Measurements from ENCODE around the gene ZC3H12A. TPM values are rescaled to one million over a fixed set of nuclear protein-coding genes. Genes with fewer than 3 reads are reported as not detected.

ZC3H12A gene
- total RNA-seq = 10 to 100 TPM; 18.4 to 19.0 TPM

DNA sequence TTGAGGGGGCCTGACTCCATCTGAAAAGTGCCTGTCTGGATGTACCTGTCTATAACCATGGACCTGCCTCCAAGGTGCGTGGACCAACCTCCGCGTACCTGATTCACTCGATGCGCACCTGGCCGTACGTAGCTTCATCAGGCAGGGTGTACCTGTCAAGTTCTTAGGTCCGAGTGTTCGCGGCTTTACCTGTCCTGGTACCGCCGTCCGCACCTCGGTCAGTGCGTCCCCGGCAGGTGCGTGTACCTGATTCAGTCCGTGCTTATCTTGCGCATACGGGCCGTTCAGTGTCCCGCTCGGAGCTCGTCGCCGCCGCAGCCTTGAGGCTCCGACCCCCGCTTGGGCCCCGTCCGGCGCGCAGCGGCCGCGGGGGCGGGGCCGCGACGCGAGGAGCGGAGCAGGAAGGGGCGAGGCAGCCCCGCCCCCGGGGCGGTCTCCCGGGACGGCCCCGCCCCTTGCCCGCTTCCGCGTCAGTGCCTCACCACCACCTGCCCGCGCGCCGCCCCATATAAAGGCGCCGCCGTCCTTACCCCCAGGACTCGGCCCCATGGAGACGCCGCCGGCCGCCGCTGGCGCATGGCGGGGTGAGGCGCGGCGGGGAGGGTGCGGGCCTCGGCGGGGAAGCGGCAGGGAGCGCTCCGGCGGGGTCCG is at the start of gene ZC3H12A:
Gene ZC3H12A, plus strand, starts transcription at position 535 of the 651 bp plus-strand sequence. CDS start 917 bp downstream, outside the sequence.

DNA sequence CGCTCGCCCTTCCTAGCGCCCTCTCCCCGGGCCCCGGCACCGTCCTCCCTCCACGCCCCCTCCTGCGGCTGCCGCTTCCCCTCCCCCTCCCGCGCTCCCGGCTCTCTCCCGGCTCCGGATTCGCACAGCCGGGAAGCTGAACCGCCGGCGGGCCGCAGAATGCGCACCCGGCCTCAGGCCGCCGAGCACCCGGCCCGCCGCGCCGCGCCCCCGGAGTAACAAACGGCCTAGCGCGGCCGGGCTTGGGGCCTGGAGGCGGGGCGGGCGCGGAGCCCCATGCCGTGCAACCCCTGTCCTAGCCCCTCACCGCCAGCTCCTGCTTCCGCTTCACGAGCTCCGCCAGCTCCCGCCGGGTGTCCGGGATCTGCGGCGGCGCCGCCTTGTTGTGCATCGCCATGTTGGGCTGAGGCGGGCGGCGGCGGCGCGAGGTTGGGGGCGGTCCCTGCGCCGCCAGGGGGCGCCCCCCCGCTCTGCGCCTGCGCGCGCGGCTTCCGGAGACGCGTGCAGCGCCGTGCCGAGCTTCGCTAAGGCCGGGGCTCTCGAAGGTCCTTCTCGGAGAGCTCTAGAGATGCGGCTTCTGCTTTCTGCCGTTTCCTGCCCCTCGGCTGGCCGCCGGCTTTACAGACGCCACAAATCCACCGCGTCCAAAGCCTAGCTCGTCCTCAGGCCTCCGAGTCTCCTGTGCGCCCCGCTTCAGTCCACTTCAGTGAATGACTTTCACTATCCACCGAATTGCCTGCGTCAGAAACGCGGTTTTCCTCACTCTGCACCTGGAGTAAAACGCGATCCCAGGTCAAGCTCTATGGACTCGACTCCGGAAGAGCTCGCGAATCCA is 40.2 kb downstream of the ZC3H12A start, which contains the start of gene MEAF6:
Gene MEAF6, minus strand, starts transcription at position 417 of the 835 bp plus-strand sequence. Its CDS starts 20 bp downstream, at position 397.

Small RNA genes within 50 kb of the gene (microRNA-seq; reads per million reads assigned to microRNA genes)
- gene MIR5581 (ENCODE audit: borderline microRNAs expressed, borderline replicate concordance) (not detected), gene MIR6732 (ENCODE audit: borderline microRNAs expressed, borderline replicate concordance) (not detected)

Other genes starting within 250 kb of the ZC3H12A start
- gene MEAF6, start 40.2 kb downstream of the ZC3H12A start, total RNA-seq = 10 to 100 TPM; 64.6 to 68.4 TPM
- 10 to 100 TPM; 21.5 to 21.9 TPM for gene SNIP1, start 79.7 kb downstream of the ZC3H12A start, total RNA-seq
- not detected for gene DNALI1, start 82.4 kb downstream of the ZC3H12A start, total RNA-seq
- 10 to 100 TPM; 49.1 to 49.4 TPM for gene GNL2, start 121.4 kb downstream of the ZC3H12A start, total RNA-seq
- gene RSPO1, start 160.3 kb downstream of the ZC3H12A start, total RNA-seq = not detected
- gene CDCA8, start 217.9 kb downstream of the ZC3H12A start, total RNA-seq = 10 to 100 TPM; 54.0 to 54.7 TPM

Data from activated naive CD4-positive, alpha-beta T cell treated with anti-CD3 and anti-CD28 coated beads, Interleukin-2, amount 10 ng/mL, durations not matched to agents 5 hours and 36 hours (primary cell).